ENCODE measurements around the gene RNGTT.
"Not testable (repeated sequence)": the region's sequence is repeated elsewhere in the genome, so short reads cannot be mapped to it uniquely, and the experiment has no call there.

The RNGTT gene

GRCh38 chr6:88730611-88731011 is 232.8 kb downstream of the RNGTT start:
- H3K27ac ChIP-seq = no peak overlapping the region
- H3K4me3 ChIP-seq (ENCODE audit: low read depth, low read length) = no peak overlapping the region
- no peaks in the 10 kb centered on the region for H3K27me3 ChIP-seq (ENCODE audit: insufficient read depth, low read depth, severe bottlenecking)
- H3K9me3 ChIP-seq (ENCODE audit: severe bottlenecking) = no peaks in the 10 kb centered on the region
- TF ChIP-seq, protein P1, sequence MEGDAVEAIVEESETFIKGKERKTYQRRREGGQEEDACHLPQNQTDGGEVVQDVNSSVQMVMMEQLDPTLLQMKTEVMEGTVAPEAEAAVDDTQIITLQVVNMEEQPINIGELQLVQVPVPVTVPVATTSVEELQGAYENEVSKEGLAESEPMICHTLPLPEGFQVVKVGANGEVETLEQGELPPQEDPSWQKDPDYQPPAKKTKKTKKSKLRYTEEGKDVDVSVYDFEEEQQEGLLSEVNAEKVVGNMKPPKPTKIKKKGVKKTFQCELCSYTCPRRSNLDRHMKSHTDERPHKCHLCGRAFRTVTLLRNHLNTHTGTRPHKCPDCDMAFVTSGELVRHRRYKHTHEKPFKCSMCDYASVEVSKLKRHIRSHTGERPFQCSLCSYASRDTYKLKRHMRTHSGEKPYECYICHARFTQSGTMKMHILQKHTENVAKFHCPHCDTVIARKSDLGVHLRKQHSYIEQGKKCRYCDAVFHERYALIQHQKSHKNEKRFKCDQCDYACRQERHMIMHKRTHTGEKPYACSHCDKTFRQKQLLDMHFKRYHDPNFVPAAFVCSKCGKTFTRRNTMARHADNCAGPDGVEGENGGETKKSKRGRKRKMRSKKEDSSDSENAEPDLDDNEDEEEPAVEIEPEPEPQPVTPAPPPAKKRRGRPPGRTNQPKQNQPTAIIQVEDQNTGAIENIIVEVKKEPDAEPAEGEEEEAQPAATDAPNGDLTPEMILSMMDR (IDR thresholded peaks at IDR 0.05; ENCODE audit: low read depth, low read length) = no peak
- no peak for DNase-seq
- no peaks in the 10 kb centered on the region for H3K36me3 ChIP-seq

DNA sequence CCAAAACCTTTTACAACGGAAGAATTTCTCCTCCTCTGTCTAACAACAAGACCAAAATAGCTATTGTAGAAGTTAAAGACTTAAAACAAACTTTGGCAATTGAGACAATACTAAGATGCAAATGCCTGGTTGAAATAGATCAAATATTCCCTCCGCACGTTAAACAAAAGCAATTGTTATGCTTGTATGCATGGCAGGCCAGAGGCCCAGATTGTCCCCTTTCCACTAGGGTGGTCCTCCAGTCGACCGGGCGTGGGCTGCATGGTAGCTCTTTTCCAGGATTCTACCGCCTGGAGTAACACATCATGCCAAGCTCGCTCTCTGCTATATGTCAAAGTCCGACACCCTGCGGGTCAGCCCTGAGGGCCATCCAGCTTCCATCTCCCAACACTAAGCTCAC is 234.7 kb downstream of the RNGTT start:
- TF ChIP-seq, protein P1 (IDR thresholded peaks at IDR 0.05; ENCODE audit: low read depth, low read length) = no peak
- Histone ChIP-seq H3K9me3 (ENCODE audit: severe bottlenecking) (no peaks in the 10 kb centered on the region), H3K36me3 (no peaks in the 10 kb centered on the region), H3K4me3 (ENCODE audit: low read depth, low read length) (no peak overlapping the region), H3K27me3 (ENCODE audit: insufficient read depth, low read depth, severe bottlenecking) (no peaks in the 10 kb centered on the region), H3K27ac (no peak overlapping the region)
- no peak for DNase-seq

GRCh38 chr6:88726409-88726808 is 237.0 kb downstream of the RNGTT start:
- not testable (repeated sequence) for H3K27ac ChIP-seq; H3K4me3 ChIP-seq (ENCODE audit: low read depth, low read length); H3K9me3 ChIP-seq (ENCODE audit: severe bottlenecking); DNase-seq; H3K27me3 ChIP-seq (ENCODE audit: insufficient read depth, low read depth, severe bottlenecking); H3K36me3 ChIP-seq

GRCh38 chr6:88725111-88725975 is 238.1 kb downstream of the RNGTT start:
- DNase-seq = peak; percentile 69
- H3K9me3 ChIP-seq (ENCODE audit: severe bottlenecking) = no peaks in the 10 kb centered on the region
- H3K4me3 ChIP-seq (ENCODE audit: low read depth, low read length) = no peak overlapping the region
- no peaks in the 10 kb centered on the region for H3K36me3 ChIP-seq
- TF ChIP-seq, protein P1 (IDR thresholded peaks at IDR 0.05; ENCODE audit: low read depth, low read length) = peak; percentile 64
- H3K27ac ChIP-seq = no peak overlapping the region
- H3K27me3 ChIP-seq (ENCODE audit: insufficient read depth, low read depth, severe bottlenecking) = no peaks in the 10 kb centered on the region

DNA sequence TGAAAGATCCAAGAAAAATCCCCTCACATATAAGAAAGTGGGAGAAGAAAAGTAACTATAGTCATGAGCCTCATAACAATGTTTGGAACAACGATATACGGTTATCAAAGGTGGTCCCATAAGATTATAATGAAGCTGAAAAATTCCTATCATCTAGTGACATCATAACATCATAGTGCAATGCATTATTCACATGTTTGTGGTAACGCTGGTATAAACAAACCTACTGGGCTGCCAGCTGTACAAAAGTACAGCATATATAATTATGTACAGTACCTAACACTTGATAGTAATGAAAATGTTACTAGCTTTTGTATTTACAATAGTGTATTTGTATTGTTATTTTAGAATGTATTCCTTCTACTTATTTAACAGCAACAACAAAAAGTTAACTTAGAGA is 240.7 kb downstream of the RNGTT start:
- H3K4me3 ChIP-seq (ENCODE audit: low read depth, low read length) = no peak overlapping the region
- no peaks in the 10 kb centered on the region for H3K9me3 ChIP-seq (ENCODE audit: severe bottlenecking)
- no peaks in the 10 kb centered on the region for H3K36me3 ChIP-seq
- H3K27ac ChIP-seq = no peak overlapping the region
- TF ChIP-seq, protein P1 (IDR thresholded peaks at IDR 0.05; ENCODE audit: low read depth, low read length) = no peak
- no peaks in the 10 kb centered on the region for H3K27me3 ChIP-seq (ENCODE audit: insufficient read depth, low read depth, severe bottlenecking)
- no peak for DNase-seq

- not testable (repeated sequence) for H3K4me3 ChIP-seq (ENCODE audit: low read depth, low read length); H3K27me3 ChIP-seq (ENCODE audit: insufficient read depth, low read depth, severe bottlenecking); DNase-seq; H3K36me3 ChIP-seq; H3K9me3 ChIP-seq (ENCODE audit: severe bottlenecking); H3K27ac ChIP-seq
Measured at GRCh38 chr6:88716399-88716798, 247.0 kb downstream of the RNGTT start.

Data from WERI-Rb-1 (cell line).